22Rv1 (cell line): Measurements from ENCODE around the gene SLC6A1.

ENCODE experiments used
- CTCF ChIP-seq: fragments of 450-650 bp; IDR thresholded peaks from 2 replicates; pipeline ENCODE4 v1.5.1; 2017; ENCODE audit warnings: mild to moderate bottlenecking
- ZFX ChIP-seq: fragments of 450-650 bp; IDR thresholded peaks from 2 replicates; pipeline ENCODE4 v1.6.1; 2017; ENCODE audit warnings: antibody characterized with exemption, borderline replicate concordance

- TF ChIP-seq CTCF (no peak), ZFX (no peak)
These were observed 35.6 kb upstream of the SLC6A1 start for GRCh38 chr3:10956986-10957385.
